ENCODE data around the gene PLPP1.

DNA sequence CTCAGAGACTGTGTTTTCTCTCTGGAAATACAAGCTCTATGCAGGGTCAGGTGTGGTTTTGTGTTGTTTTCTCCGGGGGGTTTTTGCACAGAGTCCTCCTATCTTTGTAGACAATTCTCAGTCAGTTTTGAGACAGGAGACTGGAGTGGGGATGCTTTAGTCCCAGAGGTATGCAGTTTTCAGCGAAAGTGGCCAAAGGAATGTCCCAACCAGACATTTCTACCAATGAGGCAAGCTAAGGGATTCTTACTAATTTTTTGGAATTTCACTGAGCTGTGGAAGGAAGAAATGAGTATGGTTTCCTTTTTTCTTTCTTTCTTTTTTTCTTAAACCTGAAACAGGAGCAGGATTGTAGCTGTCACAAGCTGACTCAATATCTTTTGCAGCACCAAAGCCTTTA lies 35.3 kb upstream of the PLPP1 start:
- TF ChIP-seq, protein P1, sequence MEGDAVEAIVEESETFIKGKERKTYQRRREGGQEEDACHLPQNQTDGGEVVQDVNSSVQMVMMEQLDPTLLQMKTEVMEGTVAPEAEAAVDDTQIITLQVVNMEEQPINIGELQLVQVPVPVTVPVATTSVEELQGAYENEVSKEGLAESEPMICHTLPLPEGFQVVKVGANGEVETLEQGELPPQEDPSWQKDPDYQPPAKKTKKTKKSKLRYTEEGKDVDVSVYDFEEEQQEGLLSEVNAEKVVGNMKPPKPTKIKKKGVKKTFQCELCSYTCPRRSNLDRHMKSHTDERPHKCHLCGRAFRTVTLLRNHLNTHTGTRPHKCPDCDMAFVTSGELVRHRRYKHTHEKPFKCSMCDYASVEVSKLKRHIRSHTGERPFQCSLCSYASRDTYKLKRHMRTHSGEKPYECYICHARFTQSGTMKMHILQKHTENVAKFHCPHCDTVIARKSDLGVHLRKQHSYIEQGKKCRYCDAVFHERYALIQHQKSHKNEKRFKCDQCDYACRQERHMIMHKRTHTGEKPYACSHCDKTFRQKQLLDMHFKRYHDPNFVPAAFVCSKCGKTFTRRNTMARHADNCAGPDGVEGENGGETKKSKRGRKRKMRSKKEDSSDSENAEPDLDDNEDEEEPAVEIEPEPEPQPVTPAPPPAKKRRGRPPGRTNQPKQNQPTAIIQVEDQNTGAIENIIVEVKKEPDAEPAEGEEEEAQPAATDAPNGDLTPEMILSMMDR (IDR thresholded peaks at IDR 0.05): no peak
- TF ChIP-seq POLR2A (IDR thresholded peaks at IDR 0.05): no peak
